ENCODE results near the gene MTA1. TPM values are rescaled to one million over a fixed set of nuclear protein-coding genes. Genes with fewer than 3 reads are reported as not detected.
A peak's percentile ranks its signal among the peaks of the same experiment; 100 is the strongest.

MTA1 gene
- total RNA-seq, 4 donors from 2014 or later = 67.5 to 213 (median 95.3) TPM

DNA sequence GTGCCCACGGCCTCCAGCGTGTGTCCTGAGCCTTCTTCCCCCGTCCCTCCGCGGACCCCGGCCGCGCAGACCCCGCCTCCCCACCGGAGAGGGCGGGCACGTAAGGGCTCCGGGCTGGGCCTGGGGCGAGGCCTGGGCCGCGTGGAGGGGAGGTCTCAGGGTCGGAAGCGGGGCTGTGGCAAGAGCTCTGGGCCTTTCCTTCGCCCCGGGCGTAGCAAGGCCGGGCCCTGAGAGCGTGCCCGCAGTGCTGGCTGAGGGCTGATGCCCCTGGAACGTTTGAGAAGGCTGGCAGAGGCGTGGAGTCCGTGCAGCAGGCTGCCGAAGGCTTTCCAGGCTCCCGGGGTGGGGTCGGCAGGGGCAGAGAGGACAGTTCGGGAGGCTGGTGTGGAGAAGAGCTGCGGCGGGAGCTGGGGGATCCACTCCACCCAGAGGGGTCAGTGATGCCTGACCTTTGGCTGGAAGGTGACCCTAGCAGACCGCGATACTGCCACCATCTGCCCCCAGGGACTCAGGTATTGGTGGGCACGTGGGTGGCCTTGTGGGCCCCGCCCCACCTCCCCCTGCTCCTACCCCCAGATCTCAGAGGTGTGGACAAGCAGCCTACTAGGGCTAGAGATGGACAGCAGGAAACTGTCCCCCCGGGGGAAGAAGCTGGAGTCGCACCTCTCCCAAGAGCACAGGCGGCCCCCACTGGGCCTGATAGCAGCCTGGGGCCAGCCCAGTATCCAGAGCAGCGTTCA lies 20.7 kb upstream of the MTA1 start:
- Histone ChIP-seq H3K4me3 (peak overlapping the region; percentile 61 to 100 (median 93)), H3K27me3 (no peaks in the 10 kb centered on the region), H3K9me3 (peaks cover 0 to 15% (median 0%) of the 10 kb centered on the region in 4 donors), H3K36me3 (peaks cover 0 to 49% (median 10%) of the 10 kb centered on the region in 3 donors), H3K27ac (peak overlapping the region; percentile 64 to 95 (median 86)), H3K4me1 (peaks cover 0 to 28% (median 12%) of the 10 kb centered on the region in 4 donors)
- no peak for TF ChIP-seq EP300 (IDR thresholded peaks at IDR 0.05)
- TF ChIP-seq POLR2A (IDR thresholded peaks at IDR 0.05) = no peak
- TF ChIP-seq, protein P1, sequence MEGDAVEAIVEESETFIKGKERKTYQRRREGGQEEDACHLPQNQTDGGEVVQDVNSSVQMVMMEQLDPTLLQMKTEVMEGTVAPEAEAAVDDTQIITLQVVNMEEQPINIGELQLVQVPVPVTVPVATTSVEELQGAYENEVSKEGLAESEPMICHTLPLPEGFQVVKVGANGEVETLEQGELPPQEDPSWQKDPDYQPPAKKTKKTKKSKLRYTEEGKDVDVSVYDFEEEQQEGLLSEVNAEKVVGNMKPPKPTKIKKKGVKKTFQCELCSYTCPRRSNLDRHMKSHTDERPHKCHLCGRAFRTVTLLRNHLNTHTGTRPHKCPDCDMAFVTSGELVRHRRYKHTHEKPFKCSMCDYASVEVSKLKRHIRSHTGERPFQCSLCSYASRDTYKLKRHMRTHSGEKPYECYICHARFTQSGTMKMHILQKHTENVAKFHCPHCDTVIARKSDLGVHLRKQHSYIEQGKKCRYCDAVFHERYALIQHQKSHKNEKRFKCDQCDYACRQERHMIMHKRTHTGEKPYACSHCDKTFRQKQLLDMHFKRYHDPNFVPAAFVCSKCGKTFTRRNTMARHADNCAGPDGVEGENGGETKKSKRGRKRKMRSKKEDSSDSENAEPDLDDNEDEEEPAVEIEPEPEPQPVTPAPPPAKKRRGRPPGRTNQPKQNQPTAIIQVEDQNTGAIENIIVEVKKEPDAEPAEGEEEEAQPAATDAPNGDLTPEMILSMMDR (IDR thresholded peaks at IDR 0.05) = no peak
- DNase-seq (ENCODE audit: low spot score in 2 of 2) = no peak
- WGBS, 2 donors = 36 to 45% methylated on average over 13 to 26 of the region's 41 CpGs

DNA sequence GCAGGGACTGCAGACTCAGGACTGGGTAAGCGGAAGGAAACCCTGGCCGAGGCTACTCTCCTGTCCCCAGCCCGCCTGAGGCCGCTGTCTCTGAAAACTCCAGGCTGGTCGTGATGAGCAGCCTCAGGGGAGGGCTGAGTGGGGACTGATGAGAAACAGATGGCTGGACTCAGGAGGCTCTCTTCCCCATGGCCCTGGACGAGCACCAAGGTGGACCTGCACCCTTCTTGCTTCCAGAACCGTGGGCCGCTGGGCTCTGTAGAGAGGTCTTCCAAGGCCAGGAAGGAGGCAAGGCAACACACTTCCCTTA lies 20.2 kb upstream of the MTA1 start:
- TF ChIP-seq EP300 (IDR thresholded peaks at IDR 0.05) = no peak
- TF ChIP-seq, protein P1 (IDR thresholded peaks at IDR 0.05) = no peak
- TF ChIP-seq POLR2A (IDR thresholded peaks at IDR 0.05) = no peak
- H3K4me1 ChIP-seq = peaks cover 0 to 24% (median 12%) of the 10 kb centered on the region in 4 donors
- 79 to 90% methylated on average over 3 to 8 of the region's 8 CpGs for WGBS, 2 donors
- H3K27me3 ChIP-seq = no peaks in the 10 kb centered on the region
- H3K36me3 ChIP-seq = peaks cover 0 to 44% (median 10%) of the 10 kb centered on the region in 3 donors
- H3K27ac ChIP-seq = no peak overlapping the region
- peak overlapping the region; percentile 61 to 100 (median 93) for H3K4me3 ChIP-seq
- DNase-seq (ENCODE audit: low spot score in 2 of 2) = no peak
- peaks cover 0 to 19% (median 0%) of the 10 kb centered on the region in 4 donors for H3K9me3 ChIP-seq

DNA sequence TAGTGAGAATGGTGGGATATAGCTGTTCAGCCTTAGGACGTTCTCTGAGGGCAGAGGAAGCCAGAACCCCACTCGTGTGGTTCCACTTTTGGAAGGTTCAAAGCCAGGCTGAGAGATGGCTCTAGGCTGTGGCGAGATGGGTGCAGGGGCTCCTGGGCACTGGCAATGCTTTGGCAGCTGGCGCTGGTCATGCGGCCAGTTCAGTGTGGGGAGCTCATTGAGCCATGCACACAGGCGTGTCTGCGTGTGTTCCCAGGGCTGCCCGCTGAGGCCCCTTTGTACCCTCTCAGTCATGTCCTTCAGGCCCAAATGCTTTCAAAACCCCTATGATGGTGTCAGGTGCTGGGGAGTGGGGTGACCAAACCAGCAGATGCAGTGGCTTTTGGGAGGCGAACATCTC lies 19.6 kb upstream of the MTA1 start:
- H3K27ac ChIP-seq = no peak overlapping the region
- peaks cover 0 to 39% (median 10%) of the 10 kb centered on the region in 3 donors for H3K36me3 ChIP-seq
- 94 to 96% methylated on average over 8 of the region's 9 CpGs for WGBS, 2 donors
- H3K9me3 ChIP-seq = peaks cover 0 to 25% (median 0%) of the 10 kb centered on the region in 4 donors
- TF ChIP-seq, protein P1 (IDR thresholded peaks at IDR 0.05) = no peak
- TF ChIP-seq EP300 (IDR thresholded peaks at IDR 0.05) (no peak), POLR2A (IDR thresholded peaks at IDR 0.05) (no peak)
- H3K27me3 ChIP-seq = no peaks in the 10 kb centered on the region
- DNase-seq (ENCODE audit: low spot score in 2 of 2) = no peak
- peaks cover 0 to 23% (median 12%) of the 10 kb centered on the region in 4 donors for H3K4me1 ChIP-seq
- H3K4me3 ChIP-seq = no peak overlapping the region

DNA sequence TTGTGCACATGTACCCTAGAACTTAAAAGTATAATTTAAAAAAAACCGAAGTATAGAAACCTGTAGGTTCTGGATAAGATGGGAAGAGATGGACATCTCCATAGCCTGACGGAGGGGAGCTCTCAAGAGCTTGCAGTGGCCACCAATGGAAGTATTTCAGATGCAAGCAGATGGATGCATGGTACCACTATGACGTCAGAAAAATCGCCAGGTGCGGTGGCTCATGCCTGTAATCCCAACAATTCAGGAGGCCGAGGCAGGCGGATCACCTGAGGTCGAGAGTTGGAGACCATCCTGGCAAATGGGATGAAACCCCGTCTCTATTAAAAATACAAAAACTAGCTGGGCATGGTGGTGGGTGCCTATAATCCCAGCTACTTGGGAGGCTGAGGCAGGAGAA lies 17.9 kb upstream of the MTA1 start:
- WGBS, 2 donors = 97 to 99% methylated on average over 9 of the region's 9 CpGs
- TF ChIP-seq EP300 (IDR thresholded peaks at IDR 0.05) = no peak
- TF ChIP-seq, protein P1 (IDR thresholded peaks at IDR 0.05) = no peak
- no peak for TF ChIP-seq POLR2A (IDR thresholded peaks at IDR 0.05)
- DNase-seq (ENCODE audit: low spot score in 2 of 2) = no peak
- H3K36me3 ChIP-seq = peaks cover 0 to 29% (median 10%) of the 10 kb centered on the region in 3 donors
- H3K27me3 ChIP-seq = no peaks in the 10 kb centered on the region
- no peak overlapping the region for H3K27ac ChIP-seq
- H3K9me3 ChIP-seq = peaks cover 0 to 25% (median 0%) of the 10 kb centered on the region in 4 donors
- no peak overlapping the region for H3K4me3 ChIP-seq
- H3K4me1 ChIP-seq = peaks cover 0 to 23% (median 12%) of the 10 kb centered on the region in 4 donors

DNA sequence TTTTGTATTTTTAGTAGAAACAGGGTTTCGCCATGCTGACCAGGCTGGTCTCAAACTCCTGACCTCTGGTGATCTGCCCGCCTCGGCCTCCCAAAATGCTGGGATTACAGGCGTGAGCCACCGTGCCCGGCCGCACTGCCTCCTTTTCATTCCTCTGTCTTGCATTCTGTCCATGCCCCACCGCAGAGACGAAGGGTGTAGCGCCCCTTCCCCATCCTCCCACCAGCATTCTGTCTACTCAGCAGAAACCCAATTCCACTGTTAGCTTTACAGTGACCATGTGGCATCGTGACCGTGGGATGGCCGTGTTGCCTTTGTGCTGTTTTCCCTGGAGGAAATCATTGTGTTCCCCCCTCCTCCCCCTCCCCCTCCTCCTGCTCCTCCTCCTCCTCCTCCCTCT lies 11.0 kb upstream of the MTA1 start:
- TF ChIP-seq, protein P1 (IDR thresholded peaks at IDR 0.05) = no peak
- TF ChIP-seq POLR2A (IDR thresholded peaks at IDR 0.05) (no peak), EP300 (IDR thresholded peaks at IDR 0.05) (no peak)
- WGBS, 2 donors = 79 to 80% methylated on average over 13 of the region's 13 CpGs
- Histone ChIP-seq H3K27me3 (peaks cover 0 to 25% of the 10 kb centered on the region in 2 donors), H3K4me3 (no peak overlapping the region), H3K9me3 (peaks cover 0 to 9% (median 0%) of the 10 kb centered on the region in 4 donors), H3K36me3 (no peaks in the 10 kb centered on the region), H3K27ac (no peak overlapping the region), H3K4me1 (peaks cover 0 to 16% (median 11%) of the 10 kb centered on the region in 4 donors)
- no peak for DNase-seq (ENCODE audit: low spot score in 2 of 2)
